GM23338 (cell line): ENCODE results near the gene NRXN2. TPM values are rescaled to one million over a fixed set of nuclear protein-coding genes. Genes with fewer than 3 reads are reported as not detected.

Experiments
- ATAC-seq: fragments of 200-7000 bp; cut with Tn5 transposase; 3 replicates; pipeline ENCODE4 v1.9.1; 2020
- DNase-seq: peaks from one replicate; pipeline ENCODE4 v3.0.0-alpha.2; 2015; ENCODE audit warnings: low spot score
- H2AFZ ChIP-seq: fragments of 200-600 bp; sonication (generic); 2 replicates; pipeline ENCODE4 v1.8.0; 2016; ENCODE audit warnings: antibody characterized with exemption, mild to moderate bottlenecking, moderate library complexity
- H3F3A ChIP-seq: fragments of 200-600 bp; sonication (generic); replicated peaks from 2 replicates; pipeline ENCODE4 v1.8.0; 2017; ENCODE audit warnings: antibody characterized with exemption, mixed run types, low read depth
- H3K27ac ChIP-seq: fragments of 200-600 bp; sonication (generic); 2 replicates; pipeline ENCODE4 v1.6.1; 2016; ENCODE audit warnings: low read depth
- H3K27me3 ChIP-seq: fragments of 200-600 bp; sonication (generic); 2 replicates; pipeline ENCODE4 v1.8.0; 2016; ENCODE audit warnings: mild to moderate bottlenecking, mixed run types, moderate library complexity; ENCODE audit not compliant: insufficient read depth
- H3K36me3 ChIP-seq: fragments of 200-600 bp; sonication (generic); 2 replicates; pipeline ENCODE4 v1.8.0; 2016; ENCODE audit warnings: mild to moderate bottlenecking; ENCODE audit not compliant: insufficient read depth
- H3K4me1 ChIP-seq: fragments of 200-600 bp; sonication (generic); 2 replicates; pipeline ENCODE4 v1.8.0; 2016; ENCODE audit warnings: mild to moderate bottlenecking, moderate library complexity; ENCODE audit not compliant: insufficient read depth
- H3K4me2 ChIP-seq: fragments of 200-600 bp; sonication (generic); 2 replicates; pipeline ENCODE4 v1.7.1; 2017; ENCODE audit warnings: mixed run types
- H3K4me3 ChIP-seq: fragments of 200-600 bp; sonication (generic); 2 replicates; pipeline ENCODE4 v1.6.1; 2016; ENCODE audit warnings: mixed run types
- H3K79me2 ChIP-seq: fragments of 200-600 bp; sonication (generic); replicated peaks from 2 replicates; pipeline ENCODE4 v1.8.0; 2017; ENCODE audit warnings: mild to moderate bottlenecking; ENCODE audit not compliant: insufficient read depth
- H3K9me2 ChIP-seq: fragments of 200-600 bp; sonication (generic); 2 replicates; pipeline ENCODE4 v1.8.0; 2017; ENCODE audit not compliant: insufficient read depth
- H4K20me1 ChIP-seq: fragments of 200-600 bp; sonication (generic); replicated peaks from 2 replicates; pipeline ENCODE4 v1.8.0; 2017; ENCODE audit warnings: mild to moderate bottlenecking; ENCODE audit not compliant: insufficient read depth
- H3K27ac Mint-ChIP-seq: 2 replicates; pipeline ENCODE4 v1.8.0; 2020; ENCODE audit warnings: inconsistent platforms, mild to moderate bottlenecking, moderate library complexity, mixed read lengths
- H3K27me3 Mint-ChIP-seq: 3 replicates; pipeline ENCODE4 v1.8.0; 2022; ENCODE audit warnings: low read depth, mild to moderate bottlenecking, moderate library complexity, mixed read lengths, inconsistent platforms; ENCODE audit not compliant: insufficient read depth, poor library complexity
- H3K36me3 Mint-ChIP-seq: 3 replicates; pipeline ENCODE4 v1.8.0; 2021; ENCODE audit warnings: low read depth, mild to moderate bottlenecking, inconsistent platforms, moderate library complexity, mixed read lengths
- H3K4me1 Mint-ChIP-seq: 3 replicates; pipeline ENCODE4 v1.8.0; 2020; ENCODE audit warnings: mild to moderate bottlenecking, inconsistent platforms, mixed read lengths
- H3K4me3 Mint-ChIP-seq: 3 replicates; pipeline ENCODE4 v1.8.0; 2021; ENCODE audit warnings: moderate library complexity, mild to moderate bottlenecking, inconsistent platforms, mixed read lengths
- H3K9me3 Mint-ChIP-seq: 3 replicates; pipeline ENCODE4 v1.8.0; 2020; ENCODE audit warnings: moderate library complexity, mild to moderate bottlenecking, inconsistent platforms, mixed read lengths
- CREB1 ChIP-seq: fragments of 250-450 bp; sonication (Bioruptor Pico); IDR thresholded peaks from 2 replicates; pipeline ENCODE4 v1.5.0; 2020; ENCODE audit warnings: low read depth, mild to moderate bottlenecking, moderate library complexity
- EZH2 ChIP-seq: fragments of 200-600 bp; sonication (generic); IDR thresholded peaks from one replicate; pipeline ENCODE4 v1.8.0; 2017; ENCODE audit warnings: antibody characterized with exemption, mild to moderate bottlenecking, low read depth; ENCODE audit not compliant: unreplicated experiment
- EZH2phosphoT487 ChIP-seq: fragments of 200-600 bp; sonication (generic); IDR thresholded peaks from one replicate; pipeline ENCODE4 v1.8.1; 2018; ENCODE audit warnings: antibody characterized with exemption; ENCODE audit not compliant: unreplicated experiment
- NANOG ChIP-seq: IDR thresholded peaks from 2 replicates; pipeline ENCODE4 v1.6.1; 2016; ENCODE audit warnings: antibody characterized with exemption, borderline replicate concordance
- POLR2AphosphoS5 ChIP-seq: IDR thresholded peaks from 2 replicates; pipeline ENCODE4 v1.6.1; 2016; ENCODE audit warnings: antibody characterized with exemption, low read depth
- STAT1 ChIP-seq: IDR thresholded peaks from one replicate; pipeline ENCODE4 v1.6.1; 2016; ENCODE audit warnings: antibody characterized with exemption; ENCODE audit not compliant: unreplicated experiment
- ZNF114 ChIP-seq: fragments of 250-450 bp; sonication (Bioruptor Pico); IDR thresholded peaks from 2 replicates; pipeline ENCODE4 v1.5.0; 2020; ENCODE audit warnings: mild to moderate bottlenecking, moderate library complexity
- polyA plus RNA-seq: library from polyadenylated mRNA; unstranded; fragments of >200 nt; fragmentation: Nextera tagmentation; extraction: Ambion mirVana; gene quantifications from 2 replicates; pipeline ENCODE4 v1.2.1, GENCODE V29; 2016
- total RNA-seq: library from RNA; depleted of rRNA; stranded (reverse); fragments of >200 nt; shearing (Covaris generic); gene quantifications from 2 replicates; pipeline ENCODE4 v1.2.3, GENCODE V29; 2014
- TF ChIP-seq, protein P1 (sequence below): fragments of 250-450 bp; sonication (Bioruptor Pico); IDR thresholded peaks from 2 replicates; pipeline ENCODE4 v1.5.0; 2020; ENCODE audit warnings: mild to moderate bottlenecking, moderate library complexity
- TF ChIP-seq, protein P2 (sequence below): IDR thresholded peaks from one replicate; pipeline ENCODE4 v1.6.1; 2018; ENCODE audit warnings: antibody characterized with exemption; ENCODE audit not compliant: unreplicated experiment

Gene NRXN2
- total and polyA plus RNA-seq, 2 experiments from 2014 or later: 3.4 to 17.0 TPM

DNA sequence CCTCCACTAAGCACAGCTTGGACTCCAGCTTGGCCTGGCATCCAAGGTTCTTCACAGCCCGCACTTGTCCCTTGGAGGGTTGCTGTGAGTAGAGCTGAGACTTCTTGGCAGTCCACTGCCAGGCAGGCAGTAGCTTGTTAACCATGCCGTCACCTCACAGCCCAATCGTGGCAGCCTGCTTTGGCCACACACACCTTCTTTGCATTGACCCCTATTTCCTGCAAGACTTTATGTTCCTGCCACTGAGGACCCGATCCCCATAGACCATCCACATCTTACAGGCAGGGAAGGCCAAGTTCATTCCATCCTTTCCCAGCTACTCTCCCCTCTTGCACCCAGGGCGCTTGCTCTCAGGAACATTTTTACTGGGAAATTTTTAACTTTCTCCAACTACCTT, 39.3 kb upstream of the NRXN2 start:
- peak overlapping the region; percentile 76 for H3K4me2 ChIP-seq
- no peaks in the 10 kb centered on the region; the same call in 1 of the 3 replicates for H3K9me3 Mint-ChIP-seq
- H3K27ac ChIP-seq: peak overlapping the region; percentile 96
- H4K20me1 ChIP-seq: peaks cover 17% of the 10 kb centered on the region
- H3K36me3 Mint-ChIP-seq: peaks cover 47% of the 10 kb centered on the region
- H3K27me3 ChIP-seq: no peaks in the 10 kb centered on the region
- peak overlapping the region; percentile 40; the same call in 1 of the 2 replicates for H3K4me3 ChIP-seq
- peaks cover 44% of the 10 kb centered on the region for H3K27me3 Mint-ChIP-seq
- no peak overlapping the region for H2AFZ ChIP-seq
- H3K9me2 ChIP-seq: no peaks in the 10 kb centered on the region
- DNase-seq (no peak), ATAC-seq (peak; percentile 1)
- peak overlapping the region; percentile 93 for H3K27ac Mint-ChIP-seq
- peak overlapping the region; percentile 51 for H3K4me3 Mint-ChIP-seq
- peaks cover 66% of the 10 kb centered on the region for H3K4me1 ChIP-seq
- H3F3A ChIP-seq: peaks cover 53% of the 10 kb centered on the region
- H3K4me1 Mint-ChIP-seq: peaks cover 82% of the 10 kb centered on the region
- H3K79me2 ChIP-seq: peaks cover 11% of the 10 kb centered on the region; the same call in 1 of the 2 replicates
- 0 out of 2 replicates have a peak, but pooled peaks have one; percentile 17 for TF ChIP-seq POLR2AphosphoS5
- no peak for TF ChIP-seq STAT1
- H3K36me3 ChIP-seq: peaks cover 13% of the 10 kb centered on the region

DNA sequence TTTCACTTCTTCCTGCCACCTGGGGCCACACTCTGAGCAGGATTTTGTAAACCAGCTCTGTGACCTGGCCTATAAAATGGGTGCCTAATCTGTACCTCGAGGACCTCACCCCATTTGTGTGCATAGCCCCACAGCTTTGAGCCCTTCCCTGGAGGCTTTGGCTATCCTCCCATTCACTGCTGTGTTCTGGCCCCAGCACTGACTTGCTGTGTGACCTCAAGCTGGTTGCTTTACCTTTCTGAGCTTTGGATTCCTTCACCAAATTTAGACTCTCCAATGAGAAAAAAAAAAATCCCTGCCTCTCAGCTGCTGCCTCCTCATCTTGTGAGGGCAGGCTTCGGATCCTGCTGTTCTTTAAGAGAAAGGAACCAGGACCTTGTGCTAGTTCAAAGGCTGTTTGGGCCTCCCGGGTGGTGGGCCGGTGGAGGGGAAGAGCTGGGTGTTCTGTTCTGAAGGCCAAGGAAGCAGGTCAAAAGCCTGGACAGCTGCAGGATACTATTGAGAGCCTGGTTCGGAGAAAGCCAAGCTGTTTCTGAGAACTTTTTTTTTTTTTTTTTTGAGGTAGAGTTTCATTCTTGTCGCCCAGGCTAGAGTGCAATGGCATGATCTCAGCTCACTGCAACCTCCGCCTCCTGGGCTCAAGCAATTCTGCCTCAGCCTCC, 37.9 kb upstream of the NRXN2 start:
- H4K20me1 ChIP-seq: peaks cover 13% of the 10 kb centered on the region
- H3K4me2 ChIP-seq: peak overlapping the region; percentile 76
- peak overlapping the region; percentile 96 for H3K27ac ChIP-seq
- peaks cover 50% of the 10 kb centered on the region for H3F3A ChIP-seq
- ATAC-seq: no peak
- Mint-ChIP-seq H3K27ac (peak overlapping the region; percentile 89), H3K9me3 (no peaks in the 10 kb centered on the region; the same call in 1 of the 3 replicates), H3K4me1 (peaks cover 72% of the 10 kb centered on the region), H3K27me3 (peaks cover 34% of the 10 kb centered on the region), H3K36me3 (peaks cover 36% of the 10 kb centered on the region), H3K4me3 (peak overlapping the region; percentile 35; the same call in 1 of the 3 replicates)
- H3K9me2 ChIP-seq: no peaks in the 10 kb centered on the region
- H3K4me1 ChIP-seq: peaks cover 66% of the 10 kb centered on the region
- H3K79me2 ChIP-seq: 0 out of 2 replicates have a peak, but pooled peaks cover 9% of the 10 kb centered on the region
- no peak overlapping the region for H2AFZ ChIP-seq
- H3K27me3 ChIP-seq: no peaks in the 10 kb centered on the region
- peaks cover 6% of the 10 kb centered on the region; the same call in 1 of the 2 replicates for H3K36me3 ChIP-seq
- H3K4me3 ChIP-seq: no peak overlapping the region
- DNase-seq: no peak
- TF ChIP-seq, protein P1, sequence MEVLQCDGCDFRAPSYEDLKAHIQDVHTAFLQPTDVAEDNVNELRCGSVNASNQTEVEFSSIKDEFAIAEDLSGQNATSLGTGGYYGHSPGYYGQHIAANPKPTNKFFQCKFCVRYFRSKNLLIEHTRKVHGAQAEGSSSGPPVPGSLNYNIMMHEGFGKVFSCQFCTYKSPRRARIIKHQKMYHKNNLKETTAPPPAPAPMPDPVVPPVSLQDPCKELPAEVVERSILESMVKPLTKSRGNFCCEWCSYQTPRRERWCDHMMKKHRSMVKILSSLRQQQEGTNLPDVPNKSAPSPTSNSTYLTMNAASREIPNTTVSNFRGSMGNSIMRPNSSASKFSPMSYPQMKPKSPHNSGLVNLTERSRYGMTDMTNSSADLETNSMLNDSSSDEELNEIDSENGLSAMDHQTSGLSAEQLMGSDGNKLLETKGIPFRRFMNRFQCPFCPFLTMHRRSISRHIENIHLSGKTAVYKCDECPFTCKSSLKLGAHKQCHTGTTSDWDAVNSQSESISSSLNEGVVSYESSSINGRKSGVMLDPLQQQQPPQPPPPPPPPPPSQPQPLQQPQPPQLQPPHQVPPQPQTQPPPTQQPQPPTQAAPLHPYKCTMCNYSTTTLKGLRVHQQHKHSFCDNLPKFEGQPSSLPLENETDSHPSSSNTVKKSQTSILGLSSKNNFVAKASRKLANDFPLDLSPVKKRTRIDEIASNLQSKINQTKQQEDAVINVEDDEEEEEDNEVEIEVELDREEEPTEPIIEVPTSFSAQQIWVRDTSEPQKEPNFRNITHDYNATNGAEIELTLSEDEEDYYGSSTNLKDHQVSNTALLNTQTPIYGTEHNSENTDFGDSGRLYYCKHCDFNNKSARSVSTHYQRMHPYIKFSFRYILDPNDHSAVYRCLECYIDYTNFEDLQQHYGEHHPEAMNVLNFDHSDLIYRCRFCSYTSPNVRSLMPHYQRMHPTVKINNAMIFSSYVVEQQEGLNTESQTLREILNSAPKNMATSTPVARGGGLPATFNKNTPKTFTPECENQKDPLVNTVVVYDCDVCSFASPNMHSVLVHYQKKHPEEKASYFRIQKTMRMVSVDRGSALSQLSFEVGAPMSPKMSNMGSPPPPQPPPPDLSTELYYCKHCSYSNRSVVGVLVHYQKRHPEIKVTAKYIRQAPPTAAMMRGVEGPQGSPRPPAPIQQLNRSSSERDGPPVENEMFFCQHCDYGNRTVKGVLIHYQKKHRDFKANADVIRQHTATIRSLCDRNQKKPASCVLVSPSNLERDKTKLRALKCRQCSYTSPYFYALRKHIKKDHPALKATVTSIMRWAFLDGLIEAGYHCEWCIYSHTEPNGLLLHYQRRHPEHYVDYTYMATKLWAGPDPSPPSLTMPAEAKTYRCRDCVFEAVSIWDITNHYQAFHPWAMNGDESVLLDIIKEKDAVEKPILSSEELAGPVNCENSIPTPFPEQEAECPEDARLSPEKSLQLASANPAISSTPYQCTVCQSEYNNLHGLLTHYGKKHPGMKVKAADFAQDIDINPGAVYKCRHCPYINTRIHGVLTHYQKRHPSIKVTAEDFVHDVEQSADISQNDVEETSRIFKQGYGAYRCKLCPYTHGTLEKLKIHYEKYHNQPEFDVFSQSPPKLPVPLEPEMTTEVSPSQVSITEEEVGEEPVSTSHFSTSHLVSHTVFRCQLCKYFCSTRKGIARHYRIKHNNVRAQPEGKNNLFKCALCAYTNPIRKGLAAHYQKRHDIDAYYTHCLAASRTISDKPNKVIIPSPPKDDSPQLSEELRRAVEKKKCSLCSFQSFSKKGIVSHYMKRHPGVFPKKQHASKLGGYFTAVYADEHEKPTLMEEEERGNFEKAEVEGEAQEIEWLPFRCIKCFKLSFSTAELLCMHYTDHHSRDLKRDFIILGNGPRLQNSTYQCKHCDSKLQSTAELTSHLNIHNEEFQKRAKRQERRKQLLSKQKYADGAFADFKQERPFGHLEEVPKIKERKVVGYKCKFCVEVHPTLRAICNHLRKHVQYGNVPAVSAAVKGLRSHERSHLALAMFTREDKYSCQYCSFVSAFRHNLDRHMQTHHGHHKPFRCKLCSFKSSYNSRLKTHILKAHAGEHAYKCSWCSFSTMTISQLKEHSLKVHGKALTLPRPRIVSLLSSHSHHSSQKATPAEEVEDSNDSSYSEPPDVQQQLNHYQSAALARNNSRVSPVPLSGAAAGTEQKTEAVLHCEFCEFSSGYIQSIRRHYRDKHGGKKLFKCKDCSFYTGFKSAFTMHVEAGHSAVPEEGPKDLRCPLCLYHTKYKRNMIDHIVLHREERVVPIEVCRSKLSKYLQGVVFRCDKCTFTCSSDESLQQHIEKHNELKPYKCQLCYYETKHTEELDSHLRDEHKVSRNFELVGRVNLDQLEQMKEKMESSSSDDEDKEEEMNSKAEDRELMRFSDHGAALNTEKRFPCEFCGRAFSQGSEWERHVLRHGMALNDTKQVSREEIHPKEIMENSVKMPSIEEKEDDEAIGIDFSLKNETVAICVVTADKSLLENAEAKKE (CRISPR knock-in tag): no peak
- no peak for TF ChIP-seq ZNF114 (CRISPR knock-in tag)
- TF ChIP-seq STAT1: no peak
- TF ChIP-seq EZH2phosphoT487: no peak
- TF ChIP-seq CREB1 (CRISPR knock-in tag): no peak
- TF ChIP-seq, protein P2, sequence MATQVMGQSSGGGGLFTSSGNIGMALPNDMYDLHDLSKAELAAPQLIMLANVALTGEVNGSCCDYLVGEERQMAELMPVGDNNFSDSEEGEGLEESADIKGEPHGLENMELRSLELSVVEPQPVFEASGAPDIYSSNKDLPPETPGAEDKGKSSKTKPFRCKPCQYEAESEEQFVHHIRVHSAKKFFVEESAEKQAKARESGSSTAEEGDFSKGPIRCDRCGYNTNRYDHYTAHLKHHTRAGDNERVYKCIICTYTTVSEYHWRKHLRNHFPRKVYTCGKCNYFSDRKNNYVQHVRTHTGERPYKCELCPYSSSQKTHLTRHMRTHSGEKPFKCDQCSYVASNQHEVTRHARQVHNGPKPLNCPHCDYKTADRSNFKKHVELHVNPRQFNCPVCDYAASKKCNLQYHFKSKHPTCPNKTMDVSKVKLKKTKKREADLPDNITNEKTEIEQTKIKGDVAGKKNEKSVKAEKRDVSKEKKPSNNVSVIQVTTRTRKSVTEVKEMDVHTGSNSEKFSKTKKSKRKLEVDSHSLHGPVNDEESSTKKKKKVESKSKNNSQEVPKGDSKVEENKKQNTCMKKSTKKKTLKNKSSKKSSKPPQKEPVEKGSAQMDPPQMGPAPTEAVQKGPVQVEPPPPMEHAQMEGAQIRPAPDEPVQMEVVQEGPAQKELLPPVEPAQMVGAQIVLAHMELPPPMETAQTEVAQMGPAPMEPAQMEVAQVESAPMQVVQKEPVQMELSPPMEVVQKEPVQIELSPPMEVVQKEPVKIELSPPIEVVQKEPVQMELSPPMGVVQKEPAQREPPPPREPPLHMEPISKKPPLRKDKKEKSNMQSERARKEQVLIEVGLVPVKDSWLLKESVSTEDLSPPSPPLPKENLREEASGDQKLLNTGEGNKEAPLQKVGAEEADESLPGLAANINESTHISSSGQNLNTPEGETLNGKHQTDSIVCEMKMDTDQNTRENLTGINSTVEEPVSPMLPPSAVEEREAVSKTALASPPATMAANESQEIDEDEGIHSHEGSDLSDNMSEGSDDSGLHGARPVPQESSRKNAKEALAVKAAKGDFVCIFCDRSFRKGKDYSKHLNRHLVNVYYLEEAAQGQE: no peak
- TF ChIP-seq POLR2AphosphoS5: no peak
- no peak for TF ChIP-seq NANOG
- no peak for TF ChIP-seq EZH2
